Transverse colon (tissue), 4 donors: ENCODE data around the gene GTF2IRD1. TPM values are rescaled to one million over a fixed set of nuclear protein-coding genes. Genes with fewer than 3 reads are reported as not detected.
"Not testable (repeated sequence)": the region's sequence is repeated elsewhere in the genome, so short reads cannot be mapped to it uniquely, and the experiment has no call there.

Source experiments
- DNase-seq: peaks from one replicate; pipeline ENCODE4 v3.0.0-alpha.2; 2019
- H3K27ac ChIP-seq, 4 donors: fragments of 200-600 bp; sonication (generic); 2 replicates each; pipeline ENCODE4 v1.5.1; 2016 to 2018; ENCODE audit warnings: inconsistent platforms in 4 of 4
- H3K27me3 ChIP-seq: fragments of 200-600 bp; sonication (generic); 2 replicates; pipeline ENCODE4 v1.5.1; 2017; ENCODE audit warnings: inconsistent platforms
- H3K36me3 ChIP-seq, 4 donors: fragments of 200-600 bp; sonication (generic); 2 replicates each; pipeline ENCODE4 v1.5.1; 2017 to 2019; ENCODE audit warnings: inconsistent platforms in 4 of 4
- H3K4me1 ChIP-seq, 4 donors: fragments of 200-600 bp; sonication (generic); 2 replicates each; pipeline ENCODE4 v1.5.1; 2017 to 2020; ENCODE audit warnings: inconsistent platforms in 4 of 4
- H3K4me3 ChIP-seq, 4 donors: fragments of 200-600 bp; sonication (generic); 1 replicate in 1 of 4; 2 replicates in 3 of 4; pipeline versions ENCODE4 v1.5.1 to v1.6.1; 2017 to 2019; ENCODE audit warnings: inconsistent platforms in 4 of 4
- H3K9me3 ChIP-seq, 2 donors: fragments of 200-600 bp; sonication (generic); 2 replicates each; pipeline ENCODE4 v1.5.1; 2017 to 2019; ENCODE audit warnings: inconsistent platforms in 2 of 2
- CTCF ChIP-seq, 5 experiments: fragments of 200-600 bp in 3 of 5; fragments of 450-650 bp in 2 of 5; sonication (generic) in 3 of 5; IDR thresholded peaks; 1 replicate in 2 of 5; 2 replicates in 3 of 5; pipeline ENCODE4 v1.5.1; 2016 to 2017; ENCODE audit warnings: antibody characterized with exemption in 5 of 5, inconsistent platforms in 3 of 5, mild to moderate bottlenecking in 2 of 5, moderate library complexity in 1 of 5
- EP300 ChIP-seq: sonication (generic); formaldehyde crosslinking; IDR thresholded peaks from one replicate; pipeline ENCODE4 v1.6.1; 2017; ENCODE audit warnings: antibody characterized with exemption, low read depth
- POLR2A ChIP-seq: fragments of 450-650 bp; IDR thresholded peaks from one replicate; pipeline ENCODE4 v1.6.1; 2016; ENCODE audit warnings: antibody characterized with exemption, mild to moderate bottlenecking, moderate library complexity
- POLR2AphosphoS5 ChIP-seq, 3 donors: sonication (generic); formaldehyde crosslinking; IDR thresholded peaks; one replicate each; pipeline ENCODE4 v1.6.1; 2016; ENCODE audit warnings: antibody characterized with exemption in 3 of 3
- WGBS, 2 donors: methylation state at CpG; one replicate each; pipeline ENCODE4 v1.1.5; 2018; ENCODE audit warnings: low coverage in 1 of 2; 5-methylcytosine and 5-hydroxymethylcytosine counted together
- in situ Hi-C, 4 donors: fragments of 200-750 bp; cut with MboI; loops; one replicate each; pipeline versions ENCODE4 v1.15.0 to v1.15.1; 2017; ENCODE audit warnings: low sequenced_read_pairs in 3 of 4, low pct_ligation_motif_present in 1 of 4, low pct_unique_long_range_greater_than_20kb in 1 of 4
- intact Hi-C: fragments of 100-400 bp; cut with DNase I; formaldehyde crosslinking; loops from one replicate; pipeline ENCODE4 v1.15.1; 2023; ENCODE audit warnings: low total_unique reads
- total RNA-seq, 4 donors: library from RNA; depleted of rRNA; stranded (reverse); fragments of >200 nt; gene quantifications; one replicate each; pipeline ENCODE4 v1.1.0, GENCODE V29; 2016

GTF2IRD1 gene
- total RNA-seq, 4 donors from 2014 or later, result 4.6 to 22.4 (median 14.7) TPM

DNA sequence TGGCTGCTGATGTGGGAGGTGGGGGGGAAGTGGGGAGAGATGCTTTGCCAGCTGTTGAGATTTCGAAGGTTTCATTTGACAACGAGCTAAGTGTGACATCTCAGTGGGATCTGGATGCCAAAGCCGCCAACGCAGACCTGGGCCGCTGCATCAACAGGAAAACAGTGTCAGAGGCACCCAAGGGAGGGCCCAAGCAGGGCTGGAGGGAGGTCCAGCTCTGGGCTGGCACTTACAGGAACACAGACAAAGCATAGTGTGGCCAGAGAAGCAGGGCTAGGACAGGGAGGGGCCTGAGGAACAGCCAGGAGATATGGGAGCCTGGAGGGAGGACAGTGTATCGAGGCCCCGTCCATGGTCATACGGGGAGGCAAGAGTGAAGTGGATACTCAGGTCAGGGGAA, 73.1 kb downstream of the GTF2IRD1 start:
- TF ChIP-seq CTCF (IDR thresholded peaks at IDR 0.05), result no peak
- TF ChIP-seq POLR2A, result no peak
- TF ChIP-seq POLR2AphosphoS5 (IDR thresholded peaks at IDR 0.05), result no peak
- TF ChIP-seq EP300, result no peak
- Histone ChIP-seq H3K27me3 (no peaks in the 10 kb centered on the region), H3K9me3 (peaks cover 0 to 2% of the 10 kb centered on the region in 2 donors), H3K27ac (peak overlapping the region; percentile 73 to 87 (median 82)), H3K4me3 (no peak overlapping the region), H3K36me3 (no peaks in the 10 kb centered on the region), H3K4me1 (peaks cover 6 to 22% (median 17%) of the 10 kb centered on the region in 4 donors)
- DNase-seq, result peak; percentile 18
- in situ Hi-C loops, result no loop called here
- intact Hi-C loops, result no loop called here
- WGBS, 2 donors, result 40 to 68% methylated on average over 1 to 8 of the region's 8 CpGs

GRCh38 chr7:74527842-74528241, 74.1 kb downstream of the GTF2IRD1 start:
- intact Hi-C loops (no loop called here), in situ Hi-C loops (no loop called here)
- no peaks in the 10 kb centered on the region for H3K36me3 ChIP-seq
- WGBS, 2 donors, result 40 to 50% methylated on average over 3 to 7 of the region's 7 CpGs
- no peaks in the 10 kb centered on the region for H3K9me3 ChIP-seq
- H3K4me3 ChIP-seq, result no peak overlapping the region
- TF ChIP-seq POLR2A, result peak; percentile 38
- TF ChIP-seq CTCF (IDR thresholded peaks at IDR 0.05), result no peak
- peak; percentile 34 to 67 (median 43) for TF ChIP-seq POLR2AphosphoS5 (IDR thresholded peaks at IDR 0.05)
- peak overlapping the region; percentile 73 to 87 (median 82) for H3K27ac ChIP-seq
- DNase-seq, result peak; percentile 86
- no peaks in the 10 kb centered on the region for H3K27me3 ChIP-seq
- H3K4me1 ChIP-seq, result peaks cover 6 to 22% (median 17%) of the 10 kb centered on the region in 4 donors

DNA sequence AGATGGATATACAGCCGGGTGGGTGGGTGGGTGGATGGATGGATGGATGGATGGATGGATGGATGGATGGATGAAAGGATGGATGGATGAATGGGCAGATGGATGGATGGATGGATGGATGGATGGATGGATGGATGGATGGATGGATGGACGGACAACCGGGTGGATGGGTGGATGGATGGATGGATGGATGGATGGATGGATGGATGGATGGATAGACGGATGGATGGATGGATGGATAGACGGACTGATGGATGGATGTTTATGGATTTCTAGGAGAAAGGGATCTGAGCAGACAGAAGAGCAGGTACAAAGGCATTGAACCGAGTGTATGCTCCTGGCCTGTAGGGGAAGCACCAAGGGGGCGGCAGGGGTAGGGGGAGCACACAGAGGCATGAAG, 75.1 kb downstream of the GTF2IRD1 start:
- intact Hi-C loops, H3K27me3 ChIP-seq, DNase-seq, H3K4me3 ChIP-seq, H3K36me3 ChIP-seq, in situ Hi-C loops, H3K27ac ChIP-seq, H3K9me3 ChIP-seq: not testable (repeated sequence)
- 87 to 88% methylated on average over 4 to 7 of the region's 7 CpGs for WGBS, 2 donors
- H3K4me1 ChIP-seq, result peaks cover 6 to 22% (median 17%) of the 10 kb centered on the region in 4 donors

DNA sequence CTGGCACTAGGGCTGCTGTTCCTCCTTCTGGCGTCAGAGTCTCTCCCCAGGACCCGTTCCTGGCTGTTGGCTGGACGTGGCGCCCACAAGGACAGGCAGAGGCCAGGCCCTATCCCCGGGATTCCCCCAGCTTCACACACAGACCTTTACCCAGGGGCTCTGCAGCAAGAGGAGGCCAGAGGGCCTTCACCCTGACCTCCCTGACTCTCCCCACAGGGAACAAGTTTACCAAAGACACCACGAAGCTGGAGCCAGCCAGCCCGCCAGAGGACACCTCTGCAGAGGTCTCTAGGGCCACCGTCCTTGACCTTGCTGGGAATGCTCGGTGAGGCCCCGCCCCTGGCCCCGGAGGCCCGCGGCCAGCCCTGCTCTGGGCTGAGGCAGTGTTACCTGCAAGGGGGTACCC, 82.2 kb downstream of the GTF2IRD1 start:
- H3K36me3 ChIP-seq, result no peaks in the 10 kb centered on the region
- no peaks in the 10 kb centered on the region for H3K9me3 ChIP-seq
- 86% methylated on average over 11 of the region's 13 CpGs; no CpG with 5 or more reads in 1 of the 2 donors for WGBS, 2 donors
- TF ChIP-seq POLR2A (no peak), CTCF (IDR thresholded peaks at IDR 0.05) (no peak), EP300 (no peak), POLR2AphosphoS5 (IDR thresholded peaks at IDR 0.05) (no peak)
- no peaks in the 10 kb centered on the region for H3K27me3 ChIP-seq
- no peak for DNase-seq
- no peak overlapping the region for H3K4me3 ChIP-seq
- no peaks in the 10 kb centered on the region for H3K4me1 ChIP-seq
- no peak overlapping the region for H3K27ac ChIP-seq
- intact Hi-C loops, result no loop called here
- in situ Hi-C loops, result no loop called here

DNA sequence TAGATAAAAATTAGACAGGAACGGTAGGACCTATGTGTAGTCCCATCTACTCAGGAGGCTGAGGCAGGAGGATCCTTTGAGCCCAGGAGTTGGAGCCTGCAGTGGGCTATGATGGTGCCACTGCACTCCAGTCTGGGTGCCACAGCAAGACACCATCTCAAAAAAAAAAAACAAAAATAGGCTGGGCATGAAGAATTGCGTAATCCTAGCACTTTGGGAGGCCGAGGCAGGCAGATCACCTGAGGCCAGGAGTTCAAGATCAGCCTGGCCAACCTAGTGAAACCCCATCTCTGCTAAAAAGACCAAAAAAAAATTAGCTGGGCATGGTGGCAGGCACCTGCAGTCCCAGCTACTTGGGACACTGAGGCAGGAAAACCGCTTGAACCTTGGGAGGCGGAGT, 88.2 kb downstream of the GTF2IRD1 start:
- H3K9me3 ChIP-seq, H3K36me3 ChIP-seq, H3K4me3 ChIP-seq, intact Hi-C loops, H3K27me3 ChIP-seq, H3K27ac ChIP-seq, DNase-seq: not testable (repeated sequence)
- 92 to 93% methylated on average over 5 of the region's 5 CpGs for WGBS, 2 donors
- H3K4me1 ChIP-seq, result peaks cover 0 to 13% (median 5%) of the 10 kb centered on the region in 4 donors
- in situ Hi-C loops, result loop anchor here in 1 of 4 donors (10.0 kb wide), 1 partner anchor 97 kb away; no protein-coding TSS in a partner anchor
